GM19397 (cell line): ENCODE results near the gene RASA2.
"Not testable (repeated sequence)": the region's sequence is repeated elsewhere in the genome, so short reads cannot be mapped to it uniquely, and the experiment has no call there.

Source experiments
- ATAC-seq: cut with Tn5 transposase; IDR thresholded peaks from one replicate; pipeline ENCODE4 v1.9.1; 2021; ENCODE audit warnings: mild to moderate bottlenecking, moderate library complexity; ENCODE audit not compliant: unreplicated experiment

RASA2 gene

DNA sequence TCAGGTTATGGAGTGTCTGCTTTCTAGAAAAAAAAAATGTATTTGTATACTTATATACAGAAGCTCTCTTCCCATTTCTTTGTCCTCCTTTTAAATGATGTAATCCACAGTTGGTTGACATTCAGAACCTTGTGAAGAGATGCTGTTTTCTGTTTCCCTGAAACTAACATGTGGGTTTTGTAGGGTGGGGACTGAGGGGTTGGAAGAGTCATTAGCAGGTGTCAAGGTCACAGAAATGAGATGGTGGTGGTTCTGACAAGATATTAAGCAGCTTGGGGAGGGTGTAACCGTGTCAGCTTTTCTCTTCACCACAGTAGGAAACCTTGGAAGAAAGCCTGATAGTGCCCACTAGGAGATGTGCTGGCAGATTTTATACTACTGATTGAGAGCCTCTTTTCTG, 2.4 kb downstream of the RASA2 start:
- no peak for ATAC-seq

DNA sequence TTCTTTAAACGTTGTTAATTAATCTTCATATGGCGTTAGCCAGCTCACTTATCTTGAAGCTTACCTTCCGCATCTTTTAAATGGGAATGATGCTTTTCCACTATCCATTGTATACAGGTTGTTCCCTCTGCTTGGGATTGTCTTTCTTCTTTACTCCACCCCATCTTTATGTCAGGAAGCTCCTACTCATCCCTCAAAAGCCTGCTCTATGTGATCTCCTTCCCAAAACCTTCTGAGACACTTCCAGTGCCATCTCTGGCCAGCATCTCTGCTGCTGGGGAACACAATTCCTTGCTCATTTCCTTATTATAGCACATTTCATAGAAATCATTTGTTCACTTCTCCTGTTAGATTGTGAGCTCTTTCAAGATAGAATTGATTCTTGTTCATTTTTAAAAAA, 4.3 kb downstream of the RASA2 start:
- no peak for ATAC-seq

GRCh38 chr3:141491929-141492328, 5.1 kb downstream of the RASA2 start:
- no peak for ATAC-seq

DNA sequence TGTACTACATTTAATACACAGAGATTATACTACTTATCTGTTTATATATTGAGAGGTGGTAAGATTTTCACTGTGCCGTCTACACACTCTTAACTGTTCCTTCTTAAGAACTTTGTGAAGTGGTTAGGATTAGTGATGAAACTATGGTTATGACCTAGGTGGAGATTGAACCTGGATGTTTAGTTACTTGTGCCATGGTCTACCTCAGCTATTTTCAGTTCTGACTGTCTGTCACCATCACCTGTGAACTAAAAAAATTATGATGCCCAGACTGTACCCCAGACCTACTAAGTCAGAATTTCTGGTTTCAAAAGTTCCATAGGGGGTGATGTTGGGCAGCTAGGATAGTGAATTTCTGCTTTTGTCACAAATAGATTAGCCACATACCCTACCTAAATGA, 6.4 kb downstream of the RASA2 start:
- no peak for ATAC-seq

GRCh38 chr3:141497589-141497988, 10.8 kb downstream of the RASA2 start:
- ATAC-seq, result not testable (repeated sequence)

GRCh38 chr3:141498598-141499223, 11.9 kb downstream of the RASA2 start:
- peak; percentile 96 for ATAC-seq

DNA sequence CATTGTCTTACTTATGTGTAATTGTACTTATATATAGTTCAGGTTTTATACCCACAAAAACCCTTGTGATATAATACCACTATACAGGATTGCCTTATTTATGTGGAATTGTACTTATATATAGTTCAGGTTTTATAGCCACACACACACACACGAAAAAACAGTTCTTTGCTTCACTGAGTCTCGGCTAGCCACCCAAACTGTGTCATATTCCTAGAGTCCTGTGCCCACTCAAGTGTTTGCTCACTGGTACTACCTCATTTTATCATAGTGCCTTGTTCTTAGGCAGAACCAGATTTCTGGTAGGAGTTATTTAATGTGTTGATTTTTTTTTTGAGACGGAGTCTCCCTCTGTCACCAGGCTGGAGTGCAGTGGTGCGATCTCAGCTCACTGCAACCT, 12.5 kb downstream of the RASA2 start:
- ATAC-seq, result no peak

- no peak for ATAC-seq
Measured at GRCh38 chr3:141499965-141500364, 13.1 kb downstream of the RASA2 start.

- no peak for ATAC-seq
Measured at GRCh38 chr3:141500397-141500796, 13.6 kb downstream of the RASA2 start.

DNA sequence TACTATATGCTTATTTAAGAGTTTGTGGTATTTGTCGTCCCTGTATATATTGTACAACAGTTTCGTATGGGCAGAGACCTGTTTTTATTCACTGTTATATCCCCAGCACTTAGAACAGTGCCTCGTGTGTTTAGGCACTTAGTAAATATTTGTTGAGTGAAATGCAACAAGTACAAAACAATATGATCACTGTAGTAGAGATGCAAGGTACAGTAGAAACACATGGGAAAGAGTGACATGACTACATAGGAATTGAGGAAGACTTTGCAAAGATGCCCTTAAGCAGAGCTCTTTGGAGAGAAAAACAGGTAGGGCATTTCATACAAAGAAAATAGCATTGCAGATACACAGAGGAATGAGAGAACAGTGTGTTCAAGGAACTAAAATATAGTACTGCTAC, 18.3 kb downstream of the RASA2 start:
- no peak for ATAC-seq

GRCh38 chr3:141506071-141506470, 19.2 kb downstream of the RASA2 start:
- no peak for ATAC-seq

DNA sequence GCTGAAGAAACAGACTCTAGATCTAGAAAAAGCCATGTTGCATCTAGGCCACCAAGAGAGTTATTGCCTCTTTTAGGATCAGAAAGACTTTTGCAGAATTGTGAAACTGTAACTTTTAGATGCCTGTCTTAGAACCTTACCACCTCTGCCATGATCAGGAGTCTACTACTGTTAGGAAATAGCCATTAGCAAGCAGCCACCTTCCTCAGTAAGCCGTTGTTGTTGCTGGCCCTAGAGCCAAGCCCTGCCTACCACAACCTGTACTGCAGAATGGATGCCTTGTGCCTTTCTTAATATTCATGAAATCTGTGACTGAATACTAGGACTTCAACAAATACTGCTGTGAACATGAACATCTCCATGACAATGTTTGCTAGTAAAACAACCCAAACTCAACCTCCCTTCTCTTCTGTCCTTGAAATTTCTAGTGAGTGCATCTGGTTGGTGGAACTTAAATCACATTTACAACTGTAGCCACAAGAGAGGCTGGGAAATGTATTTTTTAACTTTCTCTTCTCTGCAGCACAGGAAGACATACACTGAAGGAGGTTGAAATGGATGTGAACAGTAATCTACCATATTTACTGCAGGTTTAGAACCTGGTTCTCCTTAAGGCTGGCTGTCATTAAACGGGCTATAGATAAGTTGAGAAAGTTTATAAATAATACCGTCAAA, 20.7 kb downstream of the RASA2 start:
- ATAC-seq, result no peak

DNA sequence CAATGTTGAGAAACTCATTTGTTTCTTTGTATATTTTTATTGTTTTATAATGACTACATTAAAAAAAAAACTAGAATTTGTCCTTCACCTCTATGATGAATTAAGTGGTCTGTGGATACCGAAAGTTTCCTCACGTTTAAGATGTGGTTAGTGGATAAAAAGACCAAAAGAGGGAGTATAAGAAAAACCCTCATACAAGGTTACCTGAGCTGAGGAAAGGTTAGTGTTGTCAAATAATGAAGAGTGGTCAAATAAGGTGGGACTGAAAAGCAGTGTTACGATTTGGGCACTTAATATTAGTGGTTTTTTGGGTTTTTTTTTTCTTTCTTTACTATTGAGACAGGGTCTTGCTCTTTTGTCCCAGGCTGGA, 21.2 kb downstream of the RASA2 start:
- no peak for ATAC-seq

DNA sequence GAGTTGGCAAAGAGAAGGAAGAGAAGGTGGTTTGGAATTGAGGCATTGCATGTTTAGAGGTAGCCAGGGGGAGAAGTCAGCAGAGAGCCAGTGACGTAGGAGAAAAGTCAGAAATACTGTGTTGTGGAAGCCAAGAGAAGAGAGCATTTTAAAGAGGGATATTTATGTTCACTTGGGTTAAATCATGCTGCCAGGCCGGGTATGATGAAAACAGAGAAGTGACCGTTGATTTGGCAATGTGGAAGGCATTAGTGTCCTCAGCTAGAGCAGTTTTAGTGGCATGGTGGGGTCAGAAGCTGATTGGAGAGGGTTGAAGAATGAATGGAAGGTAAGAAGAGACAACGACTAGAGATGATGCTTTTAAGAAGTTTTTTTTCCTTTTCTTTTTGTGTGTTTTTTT, 24.5 kb downstream of the RASA2 start:
- no peak for ATAC-seq

GRCh38 chr3:141514382-141514781, 27.6 kb downstream of the RASA2 start:
- no peak for ATAC-seq

DNA sequence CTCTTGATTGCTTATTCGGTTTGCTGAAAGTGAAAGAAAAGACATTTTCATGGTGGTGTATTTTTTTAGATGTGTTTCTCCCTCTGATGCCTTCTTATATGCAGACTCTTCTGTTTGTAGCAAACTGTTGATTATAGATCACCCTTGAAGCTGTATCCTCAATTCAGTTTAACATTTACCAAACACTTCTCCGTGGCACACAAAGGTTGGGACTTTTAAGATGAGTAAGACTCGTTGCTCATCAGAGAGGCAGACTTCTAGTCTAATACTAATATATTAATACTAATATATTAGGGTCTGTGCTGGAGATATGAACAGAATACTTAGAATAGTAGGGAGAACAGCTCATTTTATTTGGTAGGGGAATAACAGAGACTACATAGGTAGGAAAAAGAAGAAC, 32.8 kb downstream of the RASA2 start:
- ATAC-seq, result no peak

DNA sequence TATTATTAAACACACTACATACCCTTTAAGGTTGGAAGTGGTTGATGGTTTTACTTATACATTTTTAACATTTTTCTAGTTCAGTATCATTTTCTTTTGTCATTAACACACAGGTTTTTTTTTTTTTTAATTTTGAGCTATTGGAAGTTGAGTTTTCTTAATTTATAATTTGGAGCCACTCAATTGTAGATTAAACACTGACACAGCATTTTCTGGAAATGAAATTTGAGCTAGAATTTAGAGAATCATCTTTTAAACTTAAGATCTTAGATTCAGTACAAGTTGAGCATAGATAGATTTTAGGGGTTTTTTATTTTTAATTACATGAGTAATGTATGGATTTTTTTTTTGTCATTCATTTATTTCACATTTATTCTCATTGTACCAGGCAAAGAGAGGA, 35.0 kb downstream of the RASA2 start:
- ATAC-seq, result no peak

GRCh38 chr3:141523615-141524375, 37.0 kb downstream of the RASA2 start:
- ATAC-seq, result no peak

DNA sequence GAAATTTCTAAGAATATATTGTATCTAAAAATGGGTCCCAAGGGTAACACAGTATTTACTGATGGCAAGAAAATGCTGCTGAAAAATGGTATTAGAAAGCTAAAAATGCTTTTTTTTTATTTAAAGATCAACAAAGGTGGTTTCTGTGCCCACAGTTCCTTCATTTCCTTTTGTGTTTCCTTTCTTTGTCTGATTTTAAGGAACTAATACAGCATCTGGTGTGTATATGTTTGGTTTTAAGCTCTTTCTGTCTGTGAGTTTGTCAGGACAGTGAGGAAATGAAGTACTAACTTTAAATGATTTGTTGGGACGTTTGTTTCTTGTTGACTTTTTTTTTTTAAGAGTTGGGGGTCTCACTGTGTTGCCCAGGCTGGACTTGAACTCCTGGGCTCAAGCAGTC, 38.2 kb downstream of the RASA2 start:
- ATAC-seq, result no peak

GRCh38 chr3:141525814-141526213, 39.0 kb downstream of the RASA2 start:
- no peak for ATAC-seq

GRCh38 chr3:141526709-141527108, 39.9 kb downstream of the RASA2 start:
- ATAC-seq, result no peak

- no peak for ATAC-seq
Measured at GRCh38 chr3:141528800-141529199, 42.0 kb downstream of the RASA2 start.
